GM18858 (cell line): ENCODE data around the gene ACSM6.

Experiments used
- ATAC-seq: cut with Tn5 transposase; IDR thresholded peaks from one replicate; pipeline ENCODE4 v1.9.1; 2021; ENCODE audit not compliant: unreplicated experiment

ACSM6 gene

GRCh38 chr10:95267251-95267650, 73.2 kb downstream of the ACSM6 start:
- ATAC-seq, result no peak

- ATAC-seq, result no peak
Observed at GRCh38 chr10:95268438-95268837, 74.4 kb downstream of the ACSM6 start.

- ATAC-seq, result no peak
Observed at GRCh38 chr10:95273393-95274312, 79.6 kb downstream of the ACSM6 start.

- ATAC-seq, result no peak
Observed at GRCh38 chr10:95275726-95276366, 81.8 kb downstream of the ACSM6 start.

- ATAC-seq, result no peak
Observed at GRCh38 chr10:95276367-95277200, 82.5 kb downstream of the ACSM6 start.

- ATAC-seq, result no peak
Observed at GRCh38 chr10:95277201-95277570, 83.1 kb downstream of the ACSM6 start.

- no peak for ATAC-seq
Observed at GRCh38 chr10:95277614-95278013, 83.6 kb downstream of the ACSM6 start.
